Vagina (tissue), 2 donors: Measurements from ENCODE around the gene CBLB.
"Not testable (repeated sequence)": the region's sequence is repeated elsewhere in the genome, so short reads cannot be mapped to it uniquely, and the experiment has no call there.

Experiments used
- POLR2A ChIP-seq, 2 donors: fragments of 450-650 bp; IDR thresholded peaks; one replicate each; pipeline ENCODE4 v1.6.1; 2017; ENCODE audit warnings: antibody characterized with exemption in 2 of 2, mild to moderate bottlenecking in 2 of 2, moderate library complexity in 2 of 2
- POLR2AphosphoS5 ChIP-seq, 2 donors: sonication (generic); formaldehyde crosslinking; IDR thresholded peaks; one replicate each; pipeline ENCODE4 v1.9.0; 2017; ENCODE audit warnings: antibody characterized with exemption in 2 of 2, mild to moderate bottlenecking in 2 of 2, low read depth in 1 of 2; ENCODE audit not compliant: insufficient read depth in 1 of 2
- TF ChIP-seq, protein P1 (sequence below), 3 experiments: fragments of 450-650 bp in 2 of 3; fragments of 200-600 bp in 1 of 3; sonication (generic) in 1 of 3; IDR thresholded peaks; one replicate each; pipeline ENCODE4 v1.5.1; 2017 to 2019; ENCODE audit warnings: antibody characterized with exemption in 3 of 3, mild to moderate bottlenecking in 2 of 3, moderate library complexity in 2 of 3

- TF ChIP-seq, protein P1, sequence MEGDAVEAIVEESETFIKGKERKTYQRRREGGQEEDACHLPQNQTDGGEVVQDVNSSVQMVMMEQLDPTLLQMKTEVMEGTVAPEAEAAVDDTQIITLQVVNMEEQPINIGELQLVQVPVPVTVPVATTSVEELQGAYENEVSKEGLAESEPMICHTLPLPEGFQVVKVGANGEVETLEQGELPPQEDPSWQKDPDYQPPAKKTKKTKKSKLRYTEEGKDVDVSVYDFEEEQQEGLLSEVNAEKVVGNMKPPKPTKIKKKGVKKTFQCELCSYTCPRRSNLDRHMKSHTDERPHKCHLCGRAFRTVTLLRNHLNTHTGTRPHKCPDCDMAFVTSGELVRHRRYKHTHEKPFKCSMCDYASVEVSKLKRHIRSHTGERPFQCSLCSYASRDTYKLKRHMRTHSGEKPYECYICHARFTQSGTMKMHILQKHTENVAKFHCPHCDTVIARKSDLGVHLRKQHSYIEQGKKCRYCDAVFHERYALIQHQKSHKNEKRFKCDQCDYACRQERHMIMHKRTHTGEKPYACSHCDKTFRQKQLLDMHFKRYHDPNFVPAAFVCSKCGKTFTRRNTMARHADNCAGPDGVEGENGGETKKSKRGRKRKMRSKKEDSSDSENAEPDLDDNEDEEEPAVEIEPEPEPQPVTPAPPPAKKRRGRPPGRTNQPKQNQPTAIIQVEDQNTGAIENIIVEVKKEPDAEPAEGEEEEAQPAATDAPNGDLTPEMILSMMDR (IDR thresholded peaks at IDR 0.05): not testable (repeated sequence)
- TF ChIP-seq POLR2A (IDR thresholded peaks at IDR 0.05); POLR2AphosphoS5 (IDR thresholded peaks at IDR 0.05; ENCODE audit: insufficient read depth in 1 of 2, low read depth in 1 of 2): not testable (repeated sequence)
Measured at GRCh38 chr3:105762214-105762613, 106.6 kb downstream of the CBLB start.
